HepG2 (cell line): ENCODE data around the gene PYGB.

ENCODE experiments used
- POLR2A ChIP-seq, 2 experiments: IDR thresholded peaks; 2 replicates each; pipeline ENCODE4 v1.6.1; 2011; ENCODE audit warnings: low read depth in 2 of 2, low read length in 2 of 2, mild to moderate bottlenecking in 1 of 2, moderate library complexity in 1 of 2; ENCODE audit not compliant: insufficient read depth in 1 of 2
- TF ChIP-seq, protein P1 (sequence below): sonication (generic); formaldehyde crosslinking; IDR thresholded peaks from 2 replicates; pipeline ENCODE4 v1.5.0; 2020; ENCODE audit warnings: mild to moderate bottlenecking, missing genetic modification reagents, moderate library complexity

GRCh38 chr20:25273046-25273445 is 25.2 kb downstream of the PYGB start:
- TF ChIP-seq, protein P1, sequence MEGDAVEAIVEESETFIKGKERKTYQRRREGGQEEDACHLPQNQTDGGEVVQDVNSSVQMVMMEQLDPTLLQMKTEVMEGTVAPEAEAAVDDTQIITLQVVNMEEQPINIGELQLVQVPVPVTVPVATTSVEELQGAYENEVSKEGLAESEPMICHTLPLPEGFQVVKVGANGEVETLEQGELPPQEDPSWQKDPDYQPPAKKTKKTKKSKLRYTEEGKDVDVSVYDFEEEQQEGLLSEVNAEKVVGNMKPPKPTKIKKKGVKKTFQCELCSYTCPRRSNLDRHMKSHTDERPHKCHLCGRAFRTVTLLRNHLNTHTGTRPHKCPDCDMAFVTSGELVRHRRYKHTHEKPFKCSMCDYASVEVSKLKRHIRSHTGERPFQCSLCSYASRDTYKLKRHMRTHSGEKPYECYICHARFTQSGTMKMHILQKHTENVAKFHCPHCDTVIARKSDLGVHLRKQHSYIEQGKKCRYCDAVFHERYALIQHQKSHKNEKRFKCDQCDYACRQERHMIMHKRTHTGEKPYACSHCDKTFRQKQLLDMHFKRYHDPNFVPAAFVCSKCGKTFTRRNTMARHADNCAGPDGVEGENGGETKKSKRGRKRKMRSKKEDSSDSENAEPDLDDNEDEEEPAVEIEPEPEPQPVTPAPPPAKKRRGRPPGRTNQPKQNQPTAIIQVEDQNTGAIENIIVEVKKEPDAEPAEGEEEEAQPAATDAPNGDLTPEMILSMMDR (CRISPR knock-in tag), result no peak
- TF ChIP-seq POLR2A (IDR thresholded peaks at IDR 0.05; ENCODE audit: insufficient read depth in 1 of 2, low read depth in 2 of 2, low read length in 2 of 2), result no peak
